GM19193 (cell line): ENCODE results near the gene PRRT1B.

Source experiments
- POLR2A ChIP-seq: IDR thresholded peaks from 4 replicates; pipeline ENCODE4 v1.6.1; 2011; ENCODE audit not compliant: insufficient read depth, insufficient read length; ENCODE audit errors: extremely low read depth

The PRRT1B gene

GRCh38 chr9:131557855-131558548, 12.7 kb downstream of the PRRT1B start:
- TF ChIP-seq POLR2A: no peak

- TF ChIP-seq POLR2A: no peak
These were observed 14.2 kb downstream of the PRRT1B start for GRCh38 chr9:131559421-131560000.

- no peak for TF ChIP-seq POLR2A
These were observed 17.0 kb downstream of the PRRT1B start for GRCh38 chr9:131562032-131562959.

GRCh38 chr9:131565369-131565768, 20.0 kb downstream of the PRRT1B start:
- no peak for TF ChIP-seq POLR2A

GRCh38 chr9:131566158-131566557, 20.8 kb downstream of the PRRT1B start:
- TF ChIP-seq POLR2A: no peak

GRCh38 chr9:131567910-131568309, 22.6 kb downstream of the PRRT1B start:
- no peak for TF ChIP-seq POLR2A

- no peak for TF ChIP-seq POLR2A
These were observed 29.7 kb downstream of the PRRT1B start for GRCh38 chr9:131574730-131575640.

- no peak for TF ChIP-seq POLR2A
These were observed 30.9 kb downstream of the PRRT1B start for GRCh38 chr9:131575946-131576853.

GRCh38 chr9:131577005-131578000, 32.0 kb downstream of the PRRT1B start:
- no peak for TF ChIP-seq POLR2A

- TF ChIP-seq POLR2A: no peak
These were observed 32.7 kb downstream of the PRRT1B start for GRCh38 chr9:131578021-131578420.

- TF ChIP-seq POLR2A: no peak
These were observed 33.6 kb downstream of the PRRT1B start for GRCh38 chr9:131578731-131579504.

GRCh38 chr9:131579789-131580211, 34.5 kb downstream of the PRRT1B start:
- TF ChIP-seq POLR2A: no peak
